NCI-H1092 (cell line): ENCODE measurements around the gene RAB11FIP5.

Experiments
- DNase-seq: peaks from one replicate; lab custom pipeline; 2025; lab: John Stamatoyannopoulos, UW

Gene RAB11FIP5

GRCh38 chr2:73084971-73085370 lies 27.8 kb downstream of the RAB11FIP5 start:
- no peak for DNase-seq

GRCh38 chr2:73083886-73084800 lies 28.6 kb downstream of the RAB11FIP5 start:
- no peak for DNase-seq

GRCh38 chr2:73082523-73083410 lies 30.0 kb downstream of the RAB11FIP5 start:
- no peak for DNase-seq

GRCh38 chr2:73081181-73081671 lies 31.5 kb downstream of the RAB11FIP5 start:
- no peak for DNase-seq

GRCh38 chr2:73080321-73081131 lies 32.2 kb downstream of the RAB11FIP5 start:
- no peak for DNase-seq

- DNase-seq, result no peak
Observed at GRCh38 chr2:73079636-73080035, 33.1 kb downstream of the RAB11FIP5 start.

- DNase-seq, result no peak
Observed at GRCh38 chr2:73078457-73079411, 34.0 kb downstream of the RAB11FIP5 start.

GRCh38 chr2:73077424-73077795 lies 35.3 kb downstream of the RAB11FIP5 start:
- no peak for DNase-seq

- no peak for DNase-seq
Observed at GRCh38 chr2:73076701-73077423, 35.9 kb downstream of the RAB11FIP5 start.

GRCh38 chr2:73075477-73076373 lies 37.0 kb downstream of the RAB11FIP5 start:
- DNase-seq, result no peak

- no peak for DNase-seq
Observed at GRCh38 chr2:73074110-73075069, 38.4 kb downstream of the RAB11FIP5 start.

GRCh38 chr2:73072416-73072815 lies 40.3 kb downstream of the RAB11FIP5 start:
- no peak for DNase-seq

GRCh38 chr2:73072129-73072395 lies 40.7 kb downstream of the RAB11FIP5 start:
- DNase-seq, result no peak

GRCh38 chr2:73071360-73072128 lies 41.2 kb downstream of the RAB11FIP5 start, which contains the start of gene SFXN5:
TSS of gene SFXN5 (minus strand) at chr2:73071712. CDS start at chr2:73071705, 7 bp downstream.
- peak; percentile 88 for DNase-seq

- DNase-seq, result no peak
Observed at GRCh38 chr2:73070643-73071359, 41.9 kb downstream of the RAB11FIP5 start.

GRCh38 chr2:73069855-73070642 lies 42.7 kb downstream of the RAB11FIP5 start:
- no peak for DNase-seq
